K562 (cell line): Measurements from ENCODE around the gene POLR3E. TPM values are rescaled to one million over a fixed set of nuclear protein-coding genes. Genes with fewer than 3 reads are reported as not detected.

Experiments used
- BRF1 ChIP-seq: IDR thresholded peaks from 3 replicates; pipeline ENCODE4 v1.6.1; 2011; ENCODE audit warnings: borderline replicate concordance, mild to moderate bottlenecking; ENCODE audit not compliant: insufficient read length; ENCODE audit errors: extremely low read depth
- CREM ChIP-seq: IDR thresholded peaks from 2 replicates; pipeline ENCODE4 v1.6.1; 2014; ENCODE audit warnings: antibody characterized with exemption, low read depth
- ELK1 ChIP-seq: sonication (generic); formaldehyde crosslinking; IDR thresholded peaks from 2 replicates; pipeline ENCODE4 v1.8.1; 2022; ENCODE audit warnings: missing genetic modification reagents
- KDM5B ChIP-seq: fragments of 200-600 bp; sonication (generic); IDR thresholded peaks from 2 replicates; pipeline ENCODE4 v1.6.1; 2012; ENCODE audit warnings: low read depth, mild to moderate bottlenecking, moderate library complexity, low read length, control low read depth, inconsistent platforms; ENCODE audit not compliant: insufficient replicate concordance
- KLF16 ChIP-seq: IDR thresholded peaks from 2 replicates; pipeline ENCODE4 v1.6.1; 2016; ENCODE audit warnings: antibody characterized with exemption
- MAFF ChIP-seq: IDR thresholded peaks from 2 replicates; pipeline ENCODE4 v1.6.1; 2012; ENCODE audit warnings: low read length, improper control_type of control experiment
- MBD2 ChIP-seq: sonication (generic); IDR thresholded peaks from 2 replicates; pipeline ENCODE4 v1.6.1; 2016; ENCODE audit warnings: low read depth, borderline replicate concordance
- MEIS2 ChIP-seq: fragments of 450-650 bp; IDR thresholded peaks from 2 replicates; pipeline ENCODE4 v1.6.1; 2014; ENCODE audit warnings: mild to moderate bottlenecking; ENCODE audit not compliant: partially characterized antibody
- MLLT1 ChIP-seq, 2 experiments: fragments of 450-650 bp; IDR thresholded peaks; 2 replicates each; pipeline ENCODE4 v1.6.1; 2016
- PKNOX1 ChIP-seq: fragments of 450-650 bp; IDR thresholded peaks from 2 replicates; pipeline ENCODE4 v1.6.1; 2016
- RAD21 ChIP-seq, 2 experiments: fragments of 250-450 bp in 1 of 2; fragments of 450-650 bp in 1 of 2; sonication (Bioruptor Pico) in 1 of 2; formaldehyde crosslinking in 1 of 2; IDR thresholded peaks in 1 of 2; conservative IDR thresholded peaks in 1 of 2; 2 replicates each; pipeline versions ENCODE4 v1.4.0 to v1.8.0; 2020 to 2022; ENCODE audit warnings: mild to moderate bottlenecking in 2 of 2, moderate library complexity in 1 of 2
- RCOR1 ChIP-seq, 2 experiments: IDR thresholded peaks; 2 replicates each; pipeline ENCODE4 v1.6.1; 2012; ENCODE audit warnings: low read depth in 2 of 2, low read length in 2 of 2, borderline replicate concordance in 1 of 2, improper control_type of control experiment in 1 of 2
- RFX1 ChIP-seq: fragments of 450-650 bp; IDR thresholded peaks from 2 replicates; pipeline ENCODE4 v1.6.1; 2016; ENCODE audit warnings: mild to moderate bottlenecking, moderate library complexity
- STAG1 ChIP-seq: sonication (generic); formaldehyde crosslinking; IDR thresholded peaks from 2 replicates; pipeline ENCODE4 v1.5.0; 2020; ENCODE audit warnings: missing genetic modification reagents, borderline replicate concordance
- TFAP4 ChIP-seq: sonication (generic); formaldehyde crosslinking; IDR thresholded peaks from 2 replicates; pipeline ENCODE4 v1.8.0; 2022; ENCODE audit warnings: missing genetic modification reagents, mild to moderate bottlenecking, moderate library complexity, borderline replicate concordance
- USF1 ChIP-seq: sonication (generic); formaldehyde crosslinking; IDR thresholded peaks from 2 replicates; pipeline ENCODE4 v1.9.0; 2022; ENCODE audit warnings: mild to moderate bottlenecking, missing genetic modification reagents
- XRCC5 ChIP-seq: fragments of 200-400 bp; formaldehyde crosslinking; IDR thresholded peaks from 2 replicates; pipeline ENCODE4 v1.6.1; 2017; ENCODE audit warnings: low read depth, mild to moderate bottlenecking, low read length
- ZC3H4 ChIP-seq: sonication (generic); formaldehyde crosslinking; IDR thresholded peaks from 2 replicates; pipeline ENCODE4 v1.9.0; 2021; ENCODE audit warnings: missing genetic modification reagents, borderline replicate concordance
- ZFPM2 ChIP-seq: fragments of 250-450 bp; sonication (Bioruptor Pico); IDR thresholded peaks from 2 replicates; pipeline ENCODE4 v1.5.1; 2022; ENCODE audit warnings: mild to moderate bottlenecking
- ZNF449 ChIP-seq: fragments of 250-450 bp; sonication (Bioruptor Pico); IDR thresholded peaks from 2 replicates; pipeline ENCODE4 v1.8.0; 2022; ENCODE audit warnings: moderate library complexity, mild to moderate bottlenecking, inconsistent platforms
- ZNF507 ChIP-seq: conservative IDR thresholded peaks from 2 replicates; pipeline ENCODE4 v1.6.1; 2017; ENCODE audit warnings: missing genetic modification characterization, missing compliant biosample characterization
- polyA plus RNA-seq, 8 experiments: library from polyadenylated mRNA; depleted of rRNA in 4 of 8; stranded (reverse) in 5 of 8; unstranded in 3 of 8; fragments of >200 nt; fragmentation: Nextera tagmentation in 2 of 8; fragmentation: Illumina TruSeq in 1 of 8; extraction: Ambion mirVana in 2 of 8; extraction: Trizol in 1 of 8; gene quantifications; 2 replicates each; pipeline versions ENCODE4 v1.2.1 to v1.2.3, GENCODE V29; 2011 to 2014; ENCODE audit warnings: inconsistent platforms in 1 of 8, missing spikeins in 1 of 8
- total RNA-seq, 7 experiments: library from RNA; depleted of rRNA in 6 of 7; stranded (reverse); fragments of >200 nt in 6 of 7; fragmentation: Illumina TruSeq in 2 of 7; extraction: Trizol in 2 of 7; gene quantifications; 2 replicates each; pipeline versions ENCODE4 v1.2.1 to v1.2.3, GENCODE V29; 2011 to 2021; ENCODE audit warnings: low replicate concordance in 1 of 7

The POLR3E gene
- total and polyA plus RNA-seq, 9 of the 15 experiments (the other 6 are each of a cell fraction or from before 2014, with no cell fraction given) = 17.7 to 151 (median 82.6) TPM

- 0 out of 4 replicates have a peak, but pooled peaks of 1 of the 2 experiments have one; percentile 18 for TF ChIP-seq RCOR1 (IDR thresholded peaks at IDR 0.05; ENCODE audit: borderline replicate concordance in 1 of 2, low read depth in 2 of 2, low read length in 2 of 2)
- no peak for TF ChIP-seq RFX1
- no peak for TF ChIP-seq ZFPM2 (CRISPR knock-in tag)
- peak; percentile 8 for TF ChIP-seq MEIS2
- peak; percentile 17; the same call in 1 of the 2 replicates for TF ChIP-seq TFAP4 (CRISPR knock-in tag)
- no peak for TF ChIP-seq MLLT1 (IDR thresholded peaks at IDR 0.05)
- 0 out of 2 replicates have a peak, but pooled peaks have one; percentile 21 for TF ChIP-seq KLF16
- TF ChIP-seq CREM = 0 out of 2 replicates have a peak, but pooled peaks have one; percentile 48
- no peak for TF ChIP-seq ZNF449
- peak; percentile 87 to 92 for TF ChIP-seq RAD21 (CRISPR knock-in tag; conservative IDR thresholded peaks at IDR 0.05 in 1 of 2, IDR thresholded peaks at IDR 0.05 in 1 of 2)
- no peak for TF ChIP-seq BRF1
- TF ChIP-seq STAG1 (CRISPR knock-in tag) = peak; percentile 91
- no peak for TF ChIP-seq ZNF507
- TF ChIP-seq ZC3H4 = no peak
- TF ChIP-seq PKNOX1 = no peak
- TF ChIP-seq XRCC5 = peak; percentile 53; the same call in 1 of the 2 replicates
- TF ChIP-seq USF1 (CRISPR knock-in tag) = 0 out of 2 replicates have a peak, but pooled peaks have one; percentile 21
- TF ChIP-seq MBD2 = no peak
- no peak for TF ChIP-seq ELK1 (CRISPR knock-in tag)
- no peak for TF ChIP-seq MAFF
- no peak for TF ChIP-seq KDM5B
Measured at GRCh38 chr16:22321340-22322001, 24.3 kb downstream of the POLR3E start (continued).
